Breast epithelium (tissue), 4 donors: ENCODE data around the gene MUSTN1. TPM values are rescaled to one million over a fixed set of nuclear protein-coding genes. Genes with fewer than 3 reads are reported as not detected.

Experiments used
- DNase-seq, 2 donors: peaks; one replicate each; pipeline ENCODE4 v3.0.0-alpha.2; 2019; ENCODE audit warnings: low spot score in 2 of 2
- H3K27ac ChIP-seq, 2 donors: fragments of 200-600 bp; sonication (generic) in 1 of 2; one replicate each; pipeline ENCODE4 v1.5.1; 2016 to 2019; ENCODE audit warnings: mild to moderate bottlenecking in 1 of 2
- H3K27me3 ChIP-seq, 2 donors: fragments of 200-600 bp; sonication (generic) in 1 of 2; one replicate each; pipeline versions ENCODE4 v1.5.1 to v1.6.0; 2017 to 2019; ENCODE audit warnings: control low read depth in 1 of 2, mild to moderate bottlenecking in 1 of 2
- H3K36me3 ChIP-seq: fragments of 200-600 bp; one replicate; pipeline ENCODE4 v1.5.1; 2019
- H3K4me1 ChIP-seq, 2 donors: fragments of 200-600 bp; sonication (generic); one replicate each; pipeline ENCODE4 v1.5.1; 2016 to 2019; ENCODE audit warnings: control low read depth in 1 of 2
- H3K4me3 ChIP-seq, 3 donors: fragments of 200-600 bp; sonication (generic); 1 replicate in 2 of 3; 2 replicates in 1 of 3; pipeline ENCODE4 v1.5.1; 2016 to 2019; ENCODE audit warnings: mild to moderate bottlenecking in 3 of 3, moderate library complexity in 2 of 3
- H3K9me3 ChIP-seq, 2 donors: fragments of 200-600 bp; sonication (generic) in 1 of 2; one replicate each; pipeline ENCODE4 v1.5.1; 2016 to 2019; ENCODE audit warnings: control low read depth in 1 of 2
- CTCF ChIP-seq, 3 donors: fragments of 450-650 bp; IDR thresholded peaks; one replicate each; pipeline ENCODE4 v1.5.1; 2016 to 2017; ENCODE audit warnings: antibody characterized with exemption in 3 of 3, mild to moderate bottlenecking in 3 of 3, moderate library complexity in 3 of 3
- POLR2A ChIP-seq: fragments of 450-650 bp; IDR thresholded peaks from one replicate; pipeline ENCODE4 v1.6.1; 2016; ENCODE audit warnings: antibody characterized with exemption, mild to moderate bottlenecking, moderate library complexity
- POLR2AphosphoS5 ChIP-seq, 3 donors: sonication (generic); formaldehyde crosslinking; IDR thresholded peaks; one replicate each; pipeline ENCODE4 v1.6.1; 2017; ENCODE audit warnings: antibody characterized with exemption in 3 of 3
- intact Hi-C: fragments of 100-400 bp; cut with DNase I; formaldehyde crosslinking; loops from one replicate; pipeline ENCODE4 v1.15.1; 2023; ENCODE audit warnings: low total_unique reads
- total RNA-seq, 3 donors: library from RNA; depleted of rRNA; stranded (reverse); fragments of >200 nt; gene quantifications; one replicate each; pipeline ENCODE4 v1.1.0, GENCODE V29; 2016

The MUSTN1 gene
- total RNA-seq, 3 donors from 2014 or later, result 5.9 to 13.0 (median 6.9) TPM

DNA sequence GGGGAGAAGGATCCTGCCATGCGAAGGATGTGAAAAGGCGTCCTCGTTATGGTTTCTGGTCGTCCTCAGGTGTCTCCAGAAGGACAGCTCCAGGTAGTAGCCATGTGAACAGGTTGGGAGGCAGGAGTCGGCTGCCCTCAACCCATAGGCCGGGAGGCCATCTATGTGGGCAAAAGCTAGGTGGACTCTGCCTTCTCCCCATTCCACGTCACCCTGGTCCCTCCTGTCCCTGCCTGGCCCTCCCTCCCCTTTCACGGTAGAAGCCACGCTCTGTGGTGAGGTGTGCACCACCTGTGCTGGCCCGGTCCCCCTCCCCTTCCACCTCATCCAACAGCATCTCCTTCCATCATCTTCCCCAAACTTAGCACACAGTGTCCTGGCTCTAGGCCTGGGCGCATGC, 23.9 kb downstream of the MUSTN1 start:
- no peaks in the 10 kb centered on the region for H3K36me3 ChIP-seq
- no peak for TF ChIP-seq POLR2A
- TF ChIP-seq POLR2AphosphoS5 (IDR thresholded peaks at IDR 0.05), result no peak
- no peak for TF ChIP-seq CTCF (IDR thresholded peaks at IDR 0.05)
- H3K27ac ChIP-seq, result no peak overlapping the region
- H3K4me3 ChIP-seq, result no peak overlapping the region
- DNase-seq, result no peak
- H3K9me3 ChIP-seq, result no peaks in the 10 kb centered on the region
- no peaks in the 10 kb centered on the region for H3K4me1 ChIP-seq
- intact Hi-C loops, result no loop called here
- no peaks in the 10 kb centered on the region for H3K27me3 ChIP-seq

- TF ChIP-seq POLR2AphosphoS5 (IDR thresholded peaks at IDR 0.05), result no peak
- TF ChIP-seq POLR2A, result no peak
- no peak for TF ChIP-seq CTCF (IDR thresholded peaks at IDR 0.05)
- Histone ChIP-seq H3K27ac (no peak overlapping the region), H3K9me3 (no peaks in the 10 kb centered on the region), H3K4me3 (no peak overlapping the region), H3K36me3 (no peaks in the 10 kb centered on the region), H3K4me1 (no peaks in the 10 kb centered on the region), H3K27me3 (no peaks in the 10 kb centered on the region)
- intact Hi-C loops, result no loop called here
- no peak for DNase-seq
Observed at GRCh38 chr3:52809662-52810377, 25.0 kb downstream of the MUSTN1 start.

GRCh38 chr3:52809149-52809548, 25.7 kb downstream of the MUSTN1 start:
- Histone ChIP-seq H3K4me3 (no peak overlapping the region), H3K27me3 (no peaks in the 10 kb centered on the region), H3K9me3 (no peaks in the 10 kb centered on the region), H3K36me3 (no peaks in the 10 kb centered on the region), H3K27ac (no peak overlapping the region), H3K4me1 (no peaks in the 10 kb centered on the region)
- DNase-seq, result no peak
- intact Hi-C loops, result no loop called here
- TF ChIP-seq POLR2AphosphoS5 (IDR thresholded peaks at IDR 0.05) (no peak), POLR2A (no peak), CTCF (IDR thresholded peaks at IDR 0.05) (no peak)

GRCh38 chr3:52805270-52806039, 29.4 kb downstream of the MUSTN1 start:
- Histone ChIP-seq H3K27ac (no peak overlapping the region), H3K27me3 (no peaks in the 10 kb centered on the region), H3K4me1 (no peaks in the 10 kb centered on the region), H3K36me3 (no peaks in the 10 kb centered on the region), H3K9me3 (no peaks in the 10 kb centered on the region), H3K4me3 (no peak overlapping the region)
- TF ChIP-seq POLR2AphosphoS5 (IDR thresholded peaks at IDR 0.05), result no peak
- TF ChIP-seq POLR2A, result no peak
- no peak for TF ChIP-seq CTCF (IDR thresholded peaks at IDR 0.05)
- no peak for DNase-seq
- intact Hi-C loops, result no loop called here

DNA sequence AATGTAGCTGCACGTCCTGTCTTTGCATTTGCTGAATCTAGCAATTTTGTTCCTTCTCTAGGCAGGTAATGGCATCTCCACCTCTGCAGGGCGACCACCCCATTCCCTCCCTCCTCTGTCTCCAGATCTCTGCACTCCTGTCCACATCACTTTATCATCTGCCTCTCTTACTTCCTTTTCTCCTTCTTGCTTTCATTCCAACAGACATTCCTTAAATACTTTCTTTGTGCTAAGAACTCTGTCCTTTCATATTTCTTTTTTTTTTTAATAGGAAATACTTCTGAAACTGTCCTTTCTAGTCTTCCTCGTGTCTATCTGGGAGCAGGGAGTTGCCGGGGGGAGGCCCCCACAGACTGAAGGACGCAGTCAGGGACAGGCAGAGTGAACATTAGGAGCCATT, 33.0 kb downstream of the MUSTN1 start:
- no peaks in the 10 kb centered on the region for H3K9me3 ChIP-seq
- H3K36me3 ChIP-seq, result no peaks in the 10 kb centered on the region
- intact Hi-C loops, result loop anchor here (1.0 kb wide), 1 partner anchor 44 kb away; no protein-coding TSS in a partner anchor
- H3K27ac ChIP-seq, result no peak overlapping the region
- no peaks in the 10 kb centered on the region for H3K27me3 ChIP-seq
- TF ChIP-seq POLR2A (no peak), POLR2AphosphoS5 (IDR thresholded peaks at IDR 0.05) (no peak), CTCF (IDR thresholded peaks at IDR 0.05) (no peak)
- H3K4me3 ChIP-seq, result no peak overlapping the region
- no peaks in the 10 kb centered on the region for H3K4me1 ChIP-seq
- no peak for DNase-seq
